ENCODE results near the gene CHPF2. TPM values are rescaled to one million over a fixed set of nuclear protein-coding genes. Genes with fewer than 3 reads are reported as not detected.

The CHPF2 gene
- total and polyA plus RNA-seq, 10 donors, result 16.3 to 55.4 (median 43.7) TPM

- DNase-seq, result no peak
- peak overlapping the region in 2 of 8 donors; percentile 40 to 72 for H3K4me3 ChIP-seq
- intact Hi-C loops (cut with DNase I; ENCODE audit: low total_unique reads), result no loop called here
Observed at GRCh38 chr7:151277631-151278030, 45.3 kb downstream of the CHPF2 start.

GRCh38 chr7:151278949-151279348 lies 46.7 kb downstream of the CHPF2 start:
- peaks cover 0 to 36% (median 29%) of the 10 kb centered on the region in 6 donors for H3K4me1 ChIP-seq
- no peak overlapping the region for H3K4me3 ChIP-seq
- DNase-seq, result no peak
- H3K27ac ChIP-seq, result no peak overlapping the region
- TF ChIP-seq POLR2AphosphoS5 (IDR thresholded peaks at IDR 0.05) (no peak), CTCF (IDR thresholded peaks at IDR 0.05 in 8 of 11, conservative IDR thresholded peaks at IDR 0.05 in 3 of 11) (no peak), POLR2A (IDR thresholded peaks at IDR 0.05) (no peak)
- intact Hi-C loops (cut with DNase I; ENCODE audit: low total_unique reads), result no loop called here
- H3K36me3 ChIP-seq, result no peaks in the 10 kb centered on the region
- WGBS, 5 donors, result 84 to 95% (median 91%) methylated on average over 12 of the region's 12 CpGs
- peaks cover 0 to 72% (median 0%) of the 10 kb centered on the region in 7 donors for H3K27me3 ChIP-seq (replicated peaks in 1 of 7)
- H3K9me3 ChIP-seq, result no peaks in the 10 kb centered on the region

More at GRCh38 chr7:151277631-151278030, 45.3 kb downstream of the CHPF2 start:
- Histone ChIP-seq H3K4me1 (peaks cover under 1 to 49% (median 32%) of the 10 kb centered on the region in 6 donors), H3K27me3 (replicated peaks in 1 of 7) (peaks cover 0 to 64% (median 0%) of the 10 kb centered on the region in 7 donors), H3K36me3 (no peaks in the 10 kb centered on the region), H3K27ac (no peak overlapping the region), H3K9me3 (no peaks in the 10 kb centered on the region)
- WGBS, 5 donors, result 77 to 87% (median 83%) methylated on average over 8 of the region's 8 CpGs
- no peak for TF ChIP-seq POLR2AphosphoS5 (IDR thresholded peaks at IDR 0.05)
- no peak for TF ChIP-seq POLR2A (IDR thresholded peaks at IDR 0.05)
- TF ChIP-seq CTCF (IDR thresholded peaks at IDR 0.05 in 8 of 11, conservative IDR thresholded peaks at IDR 0.05 in 3 of 11), result no peak

- TF ChIP-seq POLR2A (IDR thresholded peaks at IDR 0.05) (no peak), POLR2AphosphoS5 (IDR thresholded peaks at IDR 0.05) (no peak), CTCF (IDR thresholded peaks at IDR 0.05 in 8 of 11, conservative IDR thresholded peaks at IDR 0.05 in 3 of 11) (no peak)
- Histone ChIP-seq H3K27me3 (replicated peaks in 1 of 7) (peaks cover 0 to 73% (median 0%) of the 10 kb centered on the region in 7 donors), H3K4me1 (peaks cover 0 to 27% (median 22%) of the 10 kb centered on the region in 6 donors), H3K9me3 (no peaks in the 10 kb centered on the region), H3K27ac (no peak overlapping the region), H3K4me3 (no peak overlapping the region), H3K36me3 (no peaks in the 10 kb centered on the region)
- 81 to 93% (median 86%) methylated on average over 3 to 5 of the region's 5 CpGs for WGBS, 5 donors
- DNase-seq, result no peak
- intact Hi-C loops (cut with DNase I; ENCODE audit: low total_unique reads), result no loop called here
Observed at GRCh38 chr7:151279868-151280267, 47.6 kb downstream of the CHPF2 start.

- H3K9me3 ChIP-seq, result no peaks in the 10 kb centered on the region
- no peak for DNase-seq
- H3K4me1 ChIP-seq, result peaks cover 0 to 21% (median 17%) of the 10 kb centered on the region in 6 donors
- no peak overlapping the region for H3K27ac ChIP-seq
- WGBS, 5 donors, result 85 to 92% (median 92%) methylated on average over 9 of the region's 9 CpGs
- H3K27me3 ChIP-seq (replicated peaks in 1 of 7), result peaks cover 0 to 66% (median 0%) of the 10 kb centered on the region in 7 donors
- H3K36me3 ChIP-seq, result no peaks in the 10 kb centered on the region
- H3K4me3 ChIP-seq, result no peak overlapping the region
- TF ChIP-seq CTCF (IDR thresholded peaks at IDR 0.05 in 8 of 11, conservative IDR thresholded peaks at IDR 0.05 in 3 of 11), result no peak
- no peak for TF ChIP-seq POLR2A (IDR thresholded peaks at IDR 0.05)
- TF ChIP-seq POLR2AphosphoS5 (IDR thresholded peaks at IDR 0.05), result no peak
- intact Hi-C loops (cut with DNase I; ENCODE audit: low total_unique reads), result no loop called here
Observed at GRCh38 chr7:151280388-151281019, 48.2 kb downstream of the CHPF2 start.

Measured in spleen (tissue), 11 donors.